MG63 (cell line): Measurements from ENCODE around the gene CBFA2T2. TPM values are rescaled to one million over a fixed set of nuclear protein-coding genes. Genes with fewer than 3 reads are reported as not detected.
"Not testable (repeated sequence)": the region's sequence is repeated elsewhere in the genome, so short reads cannot be mapped to it uniquely, and the experiment has no call there.

ENCODE experiments used
- DNase-seq: peaks from one replicate; pipeline ENCODE4 v3.0.0-alpha.2; 2020
- H3K27me3 ChIP-seq: fragments of 250-450 bp; sonication (Bioruptor Pico); 2 replicates; pipeline ENCODE4 v1.5.1; 2020; ENCODE audit warnings: mild to moderate bottlenecking, moderate library complexity
- H3K36me3 ChIP-seq: fragments of 250-450 bp; sonication (Bioruptor Pico); 2 replicates; pipeline ENCODE4 v1.5.1; 2020; ENCODE audit warnings: mild to moderate bottlenecking, moderate library complexity
- H3K4me3 ChIP-seq: fragments of 250-450 bp; sonication (Bioruptor Pico); 2 replicates; pipeline ENCODE4 v1.5.1; 2020; ENCODE audit warnings: mild to moderate bottlenecking, moderate library complexity
- H3K9me3 ChIP-seq: fragments of 250-450 bp; sonication (Bioruptor Pico); 2 replicates; pipeline ENCODE4 v1.5.1; 2020; ENCODE audit warnings: mild to moderate bottlenecking, moderate library complexity
- total RNA-seq: library from RNA; depleted of rRNA; stranded (reverse); fragments of >200 nt; shearing (Covaris generic); gene quantifications from 2 replicates; pipeline ENCODE4 v1.2.3, GENCODE V29; 2014; ENCODE audit warnings: low replicate concordance; rRNA removed

The CBFA2T2 gene
- total RNA-seq, result 7.2 and 7.5 TPM in 2 replicates

DNA sequence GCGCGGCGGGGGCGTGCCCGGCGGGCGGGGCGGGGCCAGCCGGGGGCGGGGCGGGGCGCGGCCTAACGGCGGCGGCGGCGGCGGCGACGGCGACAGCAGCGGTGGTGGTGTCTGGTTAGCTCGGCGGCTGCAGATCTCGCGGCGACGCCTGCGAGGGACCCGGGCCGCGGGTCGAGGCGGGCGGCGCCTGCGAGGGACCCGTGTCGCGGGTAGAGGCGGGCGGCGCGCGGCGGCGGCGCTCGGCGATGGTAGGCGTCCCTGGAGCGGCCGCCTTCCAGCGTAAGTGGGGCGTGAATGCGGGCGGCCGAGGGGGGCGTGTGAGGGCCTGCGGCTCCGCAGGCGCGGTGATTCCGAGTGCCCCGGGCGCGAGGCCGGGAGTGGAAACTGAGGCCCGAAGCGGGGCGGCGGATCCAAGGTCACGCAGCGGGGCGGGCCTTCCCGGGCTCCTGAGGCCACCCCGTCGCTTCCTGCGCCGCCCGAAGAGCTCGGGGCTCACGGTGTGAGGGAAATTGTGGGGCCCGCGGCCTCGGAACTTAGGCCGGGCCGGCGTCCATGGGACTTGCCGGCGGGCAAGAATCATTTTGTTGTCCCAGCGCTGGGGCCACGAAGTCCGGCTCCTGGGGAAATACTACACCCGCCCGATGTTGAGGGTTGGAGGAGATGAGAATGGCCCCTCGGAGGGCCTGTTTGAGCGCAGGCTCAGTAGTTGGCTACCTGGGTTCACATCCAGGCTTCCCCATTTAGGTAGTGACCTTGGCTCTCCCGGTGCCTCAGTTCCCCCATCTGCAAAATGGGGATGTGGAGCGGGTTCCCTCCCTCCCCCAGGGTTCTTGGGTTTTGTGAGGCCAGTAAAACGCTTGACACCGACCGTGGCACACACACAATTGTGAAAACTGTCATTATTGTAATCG, at the start of gene CBFA2T2:
Gene CBFA2T2, plus strand, starts transcription at position 74 of the 911 bp plus-strand sequence. Its CDS starts 172 bp downstream, at position 246.
- DNase-seq, result peak; percentile 67
- Histone ChIP-seq H3K36me3 (no peaks in the 10 kb centered on the region), H3K27me3 (no peaks in the 10 kb centered on the region), H3K4me3 (peak within 1 kb of the TSS; percentile 94), H3K9me3 (no peaks in the 10 kb centered on the region)

GRCh38 chr20:33440562-33440961, 49.3 kb upstream of the CBFA2T2 start:
- not testable (repeated sequence) for H3K27me3 ChIP-seq

DNA sequence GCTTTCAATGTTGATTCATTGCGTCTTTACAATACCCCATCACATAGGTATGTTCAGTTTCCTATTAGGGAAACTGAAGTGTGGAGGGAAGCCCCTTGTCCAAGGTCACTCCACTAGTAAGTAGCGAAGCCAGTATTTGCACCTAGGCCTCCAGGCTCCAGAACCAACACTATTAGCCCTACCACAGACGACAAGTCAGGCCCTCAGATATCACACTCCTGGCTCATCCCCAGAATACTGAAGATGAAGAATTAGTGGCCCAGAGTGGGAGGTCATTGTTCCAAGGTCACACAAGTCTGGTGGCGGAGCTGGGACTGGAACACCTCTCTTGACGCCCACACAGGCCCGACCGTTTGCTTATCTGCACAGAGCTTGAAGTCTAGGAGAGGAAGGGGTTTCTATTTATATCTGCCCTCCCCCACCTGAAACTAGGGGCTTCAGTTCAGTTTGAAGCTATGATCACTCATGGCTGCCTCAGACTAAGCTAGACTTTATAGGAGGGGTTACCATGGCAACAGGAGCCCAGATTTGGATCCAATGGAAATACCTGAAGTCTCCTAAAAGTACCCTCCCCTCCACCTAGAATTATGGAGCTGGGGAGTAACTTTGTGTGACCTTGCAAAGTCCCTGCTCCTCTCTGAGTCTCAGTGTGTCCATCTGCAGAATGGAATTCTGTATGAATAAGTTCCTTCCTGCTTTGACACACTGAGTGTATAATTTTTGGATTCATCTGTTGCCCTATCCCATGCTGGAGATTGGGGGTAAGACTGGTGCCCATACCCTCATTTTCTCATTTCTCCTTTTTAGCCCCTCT, 48.5 kb upstream of the CBFA2T2 start:
- Histone ChIP-seq H3K27me3 (no peaks in the 10 kb centered on the region), H3K9me3 (no peaks in the 10 kb centered on the region), H3K4me3 (no peak overlapping the region), H3K36me3 (no peaks in the 10 kb centered on the region)
- DNase-seq, result no peak

More at GRCh38 chr20:33440562-33440961, 49.3 kb upstream of the CBFA2T2 start:
- not testable (repeated sequence) for H3K9me3 ChIP-seq, H3K4me3 ChIP-seq, H3K36me3 ChIP-seq, DNase-seq

GRCh38 chr20:33442136-33443005, 47.5 kb upstream of the CBFA2T2 start:
- Histone ChIP-seq H3K4me3 (peak overlapping the region; percentile 53), H3K9me3 (no peaks in the 10 kb centered on the region), H3K36me3 (no peaks in the 10 kb centered on the region), H3K27me3 (no peaks in the 10 kb centered on the region)
- no peak for DNase-seq

DNA sequence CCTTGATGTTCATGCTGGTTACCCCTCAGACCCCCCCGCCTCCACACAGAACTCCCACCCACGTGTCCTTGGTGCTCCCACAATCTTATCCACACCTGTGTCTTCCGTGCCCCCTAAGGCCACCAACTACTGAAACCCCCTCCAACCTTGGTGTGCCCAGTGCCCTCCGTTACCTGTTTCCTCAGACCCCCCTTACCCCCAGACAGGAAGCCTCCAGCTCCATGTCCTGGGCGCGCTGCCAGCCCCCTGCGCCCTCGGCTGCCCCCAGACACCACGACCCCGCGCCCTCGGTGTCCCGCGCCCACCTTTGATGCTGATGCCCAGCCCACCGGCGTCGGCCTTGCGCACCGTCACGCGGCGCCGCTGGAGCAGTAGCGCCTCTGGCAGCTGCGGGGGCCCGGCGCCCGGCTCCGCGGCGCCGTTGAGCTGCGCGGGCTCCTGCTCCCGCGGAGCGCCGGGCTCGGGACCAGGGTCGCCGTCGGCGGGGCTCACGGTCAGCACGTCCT, 46.8 kb upstream of the CBFA2T2 start:
- H3K27me3 ChIP-seq, result no peaks in the 10 kb centered on the region
- H3K9me3 ChIP-seq, result no peaks in the 10 kb centered on the region
- DNase-seq, result no peak
- H3K36me3 ChIP-seq, result no peaks in the 10 kb centered on the region
- peak overlapping the region; percentile 53 for H3K4me3 ChIP-seq

DNA sequence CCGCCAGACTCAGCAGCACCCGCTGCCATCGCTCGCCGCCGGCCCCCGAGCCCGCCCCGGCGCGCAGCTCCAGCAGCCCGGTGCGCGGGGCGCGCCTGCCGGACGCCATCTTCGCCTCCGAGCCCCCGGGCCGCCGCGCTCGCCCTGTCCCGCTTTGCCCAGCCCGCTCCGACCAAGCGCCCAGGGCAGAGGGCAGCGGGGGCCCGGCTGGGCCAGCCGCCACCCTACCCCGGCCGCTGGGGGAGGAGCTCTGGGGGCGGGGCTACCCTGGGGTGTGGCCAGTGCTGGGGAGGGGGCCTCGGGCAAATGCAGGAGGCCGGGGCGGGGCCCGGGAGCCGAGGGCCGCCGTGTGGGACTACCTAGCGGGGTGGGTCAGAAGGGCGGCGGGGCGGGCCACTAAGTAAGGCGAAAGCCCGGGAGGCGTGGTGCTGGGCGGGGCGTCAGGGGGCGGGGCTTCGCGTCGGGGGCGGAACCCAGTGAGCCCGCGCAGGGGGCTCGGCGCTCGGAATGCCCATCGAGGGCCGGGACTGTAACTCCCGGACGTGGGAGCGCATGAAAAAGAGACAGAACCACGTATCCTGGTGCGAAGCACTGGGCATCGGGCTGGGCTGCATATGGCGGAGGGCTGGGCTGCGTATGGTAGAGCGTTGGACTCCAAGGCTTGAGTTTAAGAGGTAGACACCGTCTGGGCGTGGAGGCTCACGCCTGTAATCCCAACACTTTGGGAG, 46.2 kb upstream of the CBFA2T2 start, which contains the start of gene SNTA1:
Gene SNTA1, minus strand, starts transcription at position 252 of the 728 bp plus-strand sequence. Its CDS starts 143 bp downstream, at position 109.
- H3K27me3 ChIP-seq, result no peaks in the 10 kb centered on the region
- peak; percentile 93 for DNase-seq

DNA sequence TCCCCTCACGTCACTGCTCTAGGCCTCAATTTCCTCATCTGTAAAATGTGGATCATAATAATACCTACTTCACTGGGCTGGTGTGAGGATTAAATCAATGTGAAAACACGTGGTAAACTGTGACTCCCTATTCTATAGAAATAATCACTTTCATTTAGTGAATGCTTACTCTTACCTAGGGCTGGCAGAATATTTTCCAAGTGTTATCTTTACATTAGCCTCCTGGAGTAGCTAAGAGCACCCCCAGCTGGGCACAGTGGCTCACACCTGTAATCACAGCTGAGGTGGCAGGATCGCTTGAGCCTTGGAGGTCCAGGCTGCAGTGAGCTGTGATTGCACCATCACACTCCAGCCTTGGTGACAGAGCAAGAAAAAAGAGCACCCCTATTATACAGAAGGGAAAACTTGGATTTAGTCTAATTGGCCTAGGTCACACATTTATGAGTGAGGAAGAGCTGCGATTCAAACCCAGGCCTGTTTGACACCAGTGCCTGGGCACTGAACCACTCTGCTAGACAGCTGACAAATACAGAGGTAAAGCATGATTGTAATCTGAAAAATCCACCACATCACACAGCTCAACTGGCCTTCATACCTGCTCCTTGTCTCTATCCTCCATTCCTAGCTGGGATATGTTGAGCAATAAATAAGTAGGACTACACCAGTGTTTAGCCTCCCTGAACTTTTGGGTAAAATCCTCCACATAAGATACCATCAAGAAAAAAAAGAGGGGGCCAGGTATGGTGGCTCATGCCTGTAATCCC, 44.9 kb upstream of the CBFA2T2 start:
- Histone ChIP-seq H3K36me3 (no peaks in the 10 kb centered on the region), H3K27me3 (no peaks in the 10 kb centered on the region), H3K9me3 (no peaks in the 10 kb centered on the region; the same call in 1 of the 2 replicates), H3K4me3 (no peak overlapping the region)
- DNase-seq, result no peak

More for the DNA sequence above, 46.2 kb upstream of the CBFA2T2 start, which contains the start of gene SNTA1:
- H3K36me3 ChIP-seq, result no peaks in the 10 kb centered on the region
- H3K9me3 ChIP-seq, result no peaks in the 10 kb centered on the region; the same call in 1 of the 2 replicates
- H3K4me3 ChIP-seq, result peak within 1 kb of the TSS; percentile 53

DNA sequence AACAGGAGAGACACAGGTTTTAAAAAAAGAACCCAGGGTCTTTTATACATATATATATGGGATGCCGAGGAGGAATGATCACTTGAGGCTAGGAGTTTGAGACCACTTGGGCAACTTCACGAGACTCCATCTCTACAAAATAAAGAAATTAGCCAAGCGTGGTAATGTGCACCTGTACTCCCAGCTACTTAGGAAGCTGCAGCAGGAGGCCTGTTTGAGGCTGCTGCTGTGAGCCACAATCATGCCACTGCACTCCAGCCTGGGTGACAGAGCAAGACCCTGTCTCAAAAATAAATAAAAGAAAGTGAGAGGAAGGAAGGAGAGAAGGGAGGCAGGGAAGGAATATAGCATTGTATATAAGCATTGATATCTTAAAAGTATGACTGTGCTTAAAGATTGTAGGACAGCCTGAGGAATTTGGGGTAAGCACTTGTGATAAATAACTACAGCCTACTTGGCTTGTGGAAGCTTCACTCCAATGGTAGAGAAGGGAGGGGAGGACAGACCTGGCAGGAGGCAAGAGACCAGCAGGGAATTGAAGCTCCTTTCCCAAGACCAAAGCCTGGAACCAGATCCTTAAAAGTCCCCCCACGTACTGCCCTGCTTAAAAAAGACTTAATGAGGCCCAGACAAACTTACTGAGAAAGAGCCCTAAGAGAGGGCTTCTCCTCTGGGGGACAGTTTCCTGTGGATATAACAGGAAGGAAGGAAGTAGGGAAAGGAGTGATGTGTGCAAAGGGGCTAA, 43.8 kb upstream of the CBFA2T2 start:
- Histone ChIP-seq H3K36me3 (no peaks in the 10 kb centered on the region), H3K9me3 (no peaks in the 10 kb centered on the region; the same call in 1 of the 2 replicates), H3K4me3 (no peak overlapping the region), H3K27me3 (no peaks in the 10 kb centered on the region)
- no peak for DNase-seq

GRCh38 chr20:33450867-33451266, 39.0 kb upstream of the CBFA2T2 start:
- Histone ChIP-seq H3K36me3 (no peaks in the 10 kb centered on the region), H3K9me3 (no peaks in the 10 kb centered on the region; the same call in 1 of the 2 replicates), H3K4me3 (no peak overlapping the region), H3K27me3 (no peaks in the 10 kb centered on the region)
- DNase-seq, result peak; percentile 60

- H3K4me3 ChIP-seq, H3K36me3 ChIP-seq, H3K9me3 ChIP-seq, H3K27me3 ChIP-seq: not testable (repeated sequence)
- peak; percentile 60 for DNase-seq
Measured at GRCh38 chr20:33456916-33457642, 32.8 kb upstream of the CBFA2T2 start.

GRCh38 chr20:33459599-33459998, 30.3 kb upstream of the CBFA2T2 start:
- Histone ChIP-seq H3K27me3 (no peaks in the 10 kb centered on the region), H3K36me3 (no peaks in the 10 kb centered on the region), H3K9me3 (no peaks in the 10 kb centered on the region), H3K4me3 (no peak overlapping the region)
- DNase-seq, result no peak

DNA sequence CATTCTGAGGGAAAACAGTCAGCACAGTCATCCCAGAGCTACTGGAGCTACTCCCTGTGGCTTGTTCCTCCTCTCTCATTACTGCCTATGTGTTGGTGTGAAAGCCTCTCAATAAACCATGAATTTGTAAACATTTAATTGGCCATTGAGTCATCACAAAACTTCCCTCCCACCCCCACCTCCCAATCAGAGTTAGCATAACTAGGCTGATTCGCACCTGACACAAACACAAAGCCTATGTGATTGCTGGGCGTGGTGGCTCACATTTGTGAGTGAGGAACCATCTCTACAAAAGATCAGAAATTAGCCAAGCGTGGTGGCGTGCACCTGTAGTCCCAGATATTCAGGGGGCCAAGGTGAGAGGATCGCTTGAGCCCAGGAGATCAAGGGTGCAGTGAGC, 29.2 kb upstream of the CBFA2T2 start:
- DNase-seq, result no peak
- no peaks in the 10 kb centered on the region for H3K36me3 ChIP-seq
- H3K9me3 ChIP-seq, result no peaks in the 10 kb centered on the region
- H3K4me3 ChIP-seq, result no peak overlapping the region
- H3K27me3 ChIP-seq, result no peaks in the 10 kb centered on the region

DNA sequence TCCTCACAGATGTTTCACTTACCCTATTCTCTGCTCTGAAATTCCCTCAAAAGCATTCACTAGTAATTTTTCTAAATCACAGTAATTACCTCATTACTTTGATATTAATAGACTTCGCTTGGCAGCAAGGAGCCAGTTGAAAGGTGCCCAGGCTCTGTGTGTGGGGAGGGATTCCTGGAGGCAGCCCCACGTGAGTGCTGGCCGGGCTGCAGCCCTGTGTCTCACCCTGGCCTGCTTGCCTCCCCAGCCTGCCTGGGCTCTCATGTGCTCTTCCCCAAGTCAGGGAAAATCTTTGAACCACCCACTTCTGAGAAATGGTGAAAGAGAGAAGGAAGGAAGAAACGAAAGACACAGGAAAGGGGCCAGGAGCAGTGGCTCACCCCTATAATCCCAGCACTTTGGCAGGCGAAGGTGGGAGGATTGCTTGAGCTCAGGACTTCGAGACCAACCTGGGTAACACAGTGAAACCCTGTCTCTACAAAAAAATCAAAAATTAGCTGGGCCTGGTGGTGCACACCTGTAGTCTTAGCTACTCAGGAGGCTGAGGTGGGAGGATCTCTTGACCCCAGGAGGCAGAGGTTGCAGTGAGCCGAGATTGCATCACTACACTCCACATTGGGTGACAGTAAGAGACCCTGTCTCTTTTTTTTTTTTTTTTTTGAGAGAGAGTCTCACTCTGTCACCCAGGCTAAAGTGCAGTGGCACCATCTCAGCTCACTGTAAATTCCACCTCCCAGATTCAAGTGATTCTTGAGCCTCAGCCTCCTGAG, 26.4 kb upstream of the CBFA2T2 start:
- Histone ChIP-seq H3K4me3 (no peak overlapping the region), H3K27me3 (no peaks in the 10 kb centered on the region), H3K9me3 (no peaks in the 10 kb centered on the region), H3K36me3 (no peaks in the 10 kb centered on the region)
- no peak for DNase-seq
